Upper lobe of left lung (tissue), 4 donors: ENCODE results near the gene PPP1R15B.

Experiments
- POLR2AphosphoS5 ChIP-seq, 2 donors: sonication (generic); formaldehyde crosslinking; IDR thresholded peaks; one replicate each; pipeline ENCODE4 v1.5.1; 2017; ENCODE audit warnings: antibody characterized with exemption in 2 of 2
- TF ChIP-seq, protein P1 (sequence below), 6 experiments: fragments of 450-650 bp in 4 of 6; fragments of 200-600 bp in 2 of 6; sonication (generic) in 2 of 6; IDR thresholded peaks; one replicate each; pipeline ENCODE4 v1.5.1; 2016 to 2019; ENCODE audit warnings: antibody characterized with exemption in 6 of 6

DNA sequence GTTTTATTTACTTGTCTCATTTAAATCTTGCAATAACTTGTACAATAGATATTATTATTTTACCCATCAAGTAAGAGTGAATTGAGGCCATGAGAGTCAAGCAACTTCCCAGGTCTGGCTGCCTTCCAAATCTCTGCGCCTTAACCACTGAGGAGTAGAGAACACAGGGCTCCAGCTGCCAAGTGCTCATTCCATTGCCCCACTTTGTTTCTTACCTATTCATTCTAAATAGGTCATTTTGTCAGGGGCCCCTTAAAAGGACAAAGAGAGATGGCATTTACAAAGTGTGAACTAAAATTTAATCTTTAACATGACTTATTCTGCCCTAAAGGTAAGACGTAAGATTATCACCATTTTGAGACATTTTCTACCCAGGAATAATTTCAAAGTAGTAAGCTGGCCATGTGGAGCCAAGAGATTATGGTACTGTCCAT, 3.5 kb downstream of the PPP1R15B start:
- TF ChIP-seq, protein P1, sequence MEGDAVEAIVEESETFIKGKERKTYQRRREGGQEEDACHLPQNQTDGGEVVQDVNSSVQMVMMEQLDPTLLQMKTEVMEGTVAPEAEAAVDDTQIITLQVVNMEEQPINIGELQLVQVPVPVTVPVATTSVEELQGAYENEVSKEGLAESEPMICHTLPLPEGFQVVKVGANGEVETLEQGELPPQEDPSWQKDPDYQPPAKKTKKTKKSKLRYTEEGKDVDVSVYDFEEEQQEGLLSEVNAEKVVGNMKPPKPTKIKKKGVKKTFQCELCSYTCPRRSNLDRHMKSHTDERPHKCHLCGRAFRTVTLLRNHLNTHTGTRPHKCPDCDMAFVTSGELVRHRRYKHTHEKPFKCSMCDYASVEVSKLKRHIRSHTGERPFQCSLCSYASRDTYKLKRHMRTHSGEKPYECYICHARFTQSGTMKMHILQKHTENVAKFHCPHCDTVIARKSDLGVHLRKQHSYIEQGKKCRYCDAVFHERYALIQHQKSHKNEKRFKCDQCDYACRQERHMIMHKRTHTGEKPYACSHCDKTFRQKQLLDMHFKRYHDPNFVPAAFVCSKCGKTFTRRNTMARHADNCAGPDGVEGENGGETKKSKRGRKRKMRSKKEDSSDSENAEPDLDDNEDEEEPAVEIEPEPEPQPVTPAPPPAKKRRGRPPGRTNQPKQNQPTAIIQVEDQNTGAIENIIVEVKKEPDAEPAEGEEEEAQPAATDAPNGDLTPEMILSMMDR (IDR thresholded peaks at IDR 0.05) = no peak
- no peak for TF ChIP-seq POLR2AphosphoS5 (IDR thresholded peaks at IDR 0.05)
